OCI-LY1 (cell line): ENCODE results near the gene PDZRN3.

Experiments used
- EZH2 ChIP-seq: fragments of 200-600 bp; sonication (generic), shearing (Covaris generic); IDR thresholded peaks from 2 replicates; pipeline ENCODE4 v1.8.0; 2017; ENCODE audit warnings: borderline replicate concordance, mixed run types, mild to moderate bottlenecking, antibody characterized with exemption, low read length, moderate library complexity, mixed read lengths
- TF ChIP-seq, protein P1 (sequence below): fragments of 200-600 bp; sonication (generic), shearing (Covaris generic); IDR thresholded peaks from 2 replicates; pipeline ENCODE4 v1.5.1; 2017; ENCODE audit warnings: mild to moderate bottlenecking, antibody characterized with exemption, low read length, moderate library complexity, mixed read lengths

DNA sequence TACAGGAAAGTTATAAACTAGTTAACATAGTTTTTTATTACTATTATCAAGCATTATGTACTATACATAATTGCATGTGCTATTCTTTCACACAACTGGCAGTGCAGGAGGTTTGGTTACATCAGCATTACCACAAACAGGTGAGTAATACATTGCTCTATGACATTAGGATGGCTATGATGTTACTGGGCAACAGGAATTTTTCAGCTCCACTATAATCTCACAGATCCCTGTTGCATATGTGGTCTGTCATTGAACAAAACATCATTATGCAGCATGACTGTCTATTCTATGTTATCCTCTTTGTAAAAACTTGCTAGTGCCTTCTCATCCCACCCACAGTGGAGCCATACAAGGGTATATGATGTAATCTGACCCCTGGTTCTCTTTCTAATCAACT lies 36.5 kb upstream of the PDZRN3 start:
- TF ChIP-seq, protein P1, sequence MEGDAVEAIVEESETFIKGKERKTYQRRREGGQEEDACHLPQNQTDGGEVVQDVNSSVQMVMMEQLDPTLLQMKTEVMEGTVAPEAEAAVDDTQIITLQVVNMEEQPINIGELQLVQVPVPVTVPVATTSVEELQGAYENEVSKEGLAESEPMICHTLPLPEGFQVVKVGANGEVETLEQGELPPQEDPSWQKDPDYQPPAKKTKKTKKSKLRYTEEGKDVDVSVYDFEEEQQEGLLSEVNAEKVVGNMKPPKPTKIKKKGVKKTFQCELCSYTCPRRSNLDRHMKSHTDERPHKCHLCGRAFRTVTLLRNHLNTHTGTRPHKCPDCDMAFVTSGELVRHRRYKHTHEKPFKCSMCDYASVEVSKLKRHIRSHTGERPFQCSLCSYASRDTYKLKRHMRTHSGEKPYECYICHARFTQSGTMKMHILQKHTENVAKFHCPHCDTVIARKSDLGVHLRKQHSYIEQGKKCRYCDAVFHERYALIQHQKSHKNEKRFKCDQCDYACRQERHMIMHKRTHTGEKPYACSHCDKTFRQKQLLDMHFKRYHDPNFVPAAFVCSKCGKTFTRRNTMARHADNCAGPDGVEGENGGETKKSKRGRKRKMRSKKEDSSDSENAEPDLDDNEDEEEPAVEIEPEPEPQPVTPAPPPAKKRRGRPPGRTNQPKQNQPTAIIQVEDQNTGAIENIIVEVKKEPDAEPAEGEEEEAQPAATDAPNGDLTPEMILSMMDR = no peak
- no peak for TF ChIP-seq EZH2
